ENCODE measurements around the gene UST. TPM values are rescaled to one million over a fixed set of nuclear protein-coding genes. Genes with fewer than 3 reads are reported as not detected.

The UST gene
- total RNA-seq, 1 donor from 2014 or later: 5.2 TPM

- Histone ChIP-seq H3K36me3 (ENCODE audit: control insufficient read depth, insufficient read depth, low read length) (no peaks in the 10 kb centered on the region), H3K4me3 (ENCODE audit: low read depth, low read length) (no peak overlapping the region), H3K27me3 (ENCODE audit: control insufficient read depth, insufficient read depth, low read length) (no peaks in the 10 kb centered on the region)
- no peak for TF ChIP-seq CTCF (IDR thresholded peaks at IDR 0.05; ENCODE audit: insufficient read depth, low read length, poor library complexity, severe bottlenecking)
- no peak for DNase-seq (ENCODE audit: low read depth)
These were observed 22.6 kb downstream of the UST start for GRCh38 chr6:148769304-148769968.

- H3K27me3 ChIP-seq (ENCODE audit: control insufficient read depth, insufficient read depth, low read length): no peaks in the 10 kb centered on the region
- H3K4me3 ChIP-seq (ENCODE audit: low read depth, low read length): no peak overlapping the region
- H3K36me3 ChIP-seq (ENCODE audit: control insufficient read depth, insufficient read depth, low read length): no peaks in the 10 kb centered on the region
- no peak for DNase-seq (ENCODE audit: low read depth)
- TF ChIP-seq CTCF (IDR thresholded peaks at IDR 0.05; ENCODE audit: insufficient read depth, low read length, poor library complexity, severe bottlenecking): no peak
These were observed 23.8 kb downstream of the UST start for GRCh38 chr6:148770408-148771211.

GRCh38 chr6:148771212-148771601 lies 24.4 kb downstream of the UST start:
- no peak for DNase-seq (ENCODE audit: low read depth)
- TF ChIP-seq CTCF (IDR thresholded peaks at IDR 0.05; ENCODE audit: insufficient read depth, low read length, poor library complexity, severe bottlenecking): no peak
- H3K27me3 ChIP-seq (ENCODE audit: control insufficient read depth, insufficient read depth, low read length): no peaks in the 10 kb centered on the region

GRCh38 chr6:148771896-148772554 lies 25.2 kb downstream of the UST start:
- no peak overlapping the region for H3K4me3 ChIP-seq (ENCODE audit: low read depth, low read length)
- no peak for TF ChIP-seq CTCF (IDR thresholded peaks at IDR 0.05; ENCODE audit: insufficient read depth, low read length, poor library complexity, severe bottlenecking)
- no peaks in the 10 kb centered on the region for H3K27me3 ChIP-seq (ENCODE audit: control insufficient read depth, insufficient read depth, low read length)
- DNase-seq (ENCODE audit: low read depth): no peak
- no peaks in the 10 kb centered on the region for H3K36me3 ChIP-seq (ENCODE audit: control insufficient read depth, insufficient read depth, low read length)

More at GRCh38 chr6:148771212-148771601, 24.4 kb downstream of the UST start:
- Histone ChIP-seq H3K4me3 (ENCODE audit: low read depth, low read length) (no peak overlapping the region), H3K36me3 (ENCODE audit: control insufficient read depth, insufficient read depth, low read length) (no peaks in the 10 kb centered on the region)

- no peak for DNase-seq (ENCODE audit: low read depth)
- Histone ChIP-seq H3K36me3 (ENCODE audit: control insufficient read depth, insufficient read depth, low read length) (no peaks in the 10 kb centered on the region), H3K4me3 (ENCODE audit: low read depth, low read length) (no peak overlapping the region), H3K27me3 (ENCODE audit: control insufficient read depth, insufficient read depth, low read length) (no peaks in the 10 kb centered on the region)
- TF ChIP-seq CTCF (IDR thresholded peaks at IDR 0.05; ENCODE audit: insufficient read depth, low read length, poor library complexity, severe bottlenecking): no peak
These were observed 28.3 kb downstream of the UST start for GRCh38 chr6:148775161-148775560.
